OCI-LY7 (cell line): Measurements from ENCODE around the gene TMC2. TPM values are rescaled to one million over a fixed set of nuclear protein-coding genes. Genes with fewer than 3 reads are reported as not detected.

Experiments
- BruUV-seq: library from RNA; stranded (reverse); fragments of 400-500 nt; replicated peaks from 2 replicates; lab custom pipeline; 2021; lab: Mats Ljungman, UMichigan
- CTCF ChIA-PET: fragments of 300-600 bp; sonication (Branson Sonifier 250); formaldehyde crosslinking; loops from one replicate; lab custom pipeline; 2022; ENCODE audit warnings: antibody characterized with exemption; ENCODE audit not compliant: unreplicated experiment; lab: Charles Lee
- POLR2A ChIA-PET: fragments of 300-600 bp; sonication (Branson Sonifier 250); formaldehyde crosslinking; loops from one replicate; lab custom pipeline; 2022; ENCODE audit warnings: antibody characterized with exemption; lab: Charles Lee
- DNase-seq: peaks from one replicate; pipeline ENCODE4 v3.0.0-alpha.2; 2015; ENCODE audit warnings: low spot score
- H2AFZ ChIP-seq: fragments of 200-600 bp; sonication (generic), shearing (Covaris generic); 2 replicates; pipeline ENCODE4 v1.6.1; 2014; ENCODE audit warnings: mild to moderate bottlenecking, antibody characterized with exemption, low read length, moderate library complexity
- H3K27ac ChIP-seq: fragments of 200-600 bp; sonication (generic); 2 replicates; pipeline ENCODE4 v1.5.1; 2014; ENCODE audit warnings: mixed run types, low read depth, mild to moderate bottlenecking, moderate library complexity, low read length, inconsistent platforms; ENCODE audit not compliant: poor library complexity, severe bottlenecking
- H3K36me3 ChIP-seq: fragments of 200-600 bp; sonication (generic); 2 replicates; pipeline ENCODE4 v1.6.1; 2014; ENCODE audit warnings: mild to moderate bottlenecking, antibody characterized with exemption, low read length, moderate library complexity, mixed read lengths; ENCODE audit not compliant: insufficient read depth
- H3K4me1 ChIP-seq: fragments of 200-600 bp; sonication (generic); 2 replicates; pipeline ENCODE4 v1.5.1; 2014; ENCODE audit warnings: mild to moderate bottlenecking, low read length; ENCODE audit not compliant: insufficient read depth, poor library complexity, severe bottlenecking
- H3K4me2 ChIP-seq: fragments of 200-600 bp; sonication (generic); 2 replicates; pipeline ENCODE4 v1.6.1; 2014; ENCODE audit warnings: mild to moderate bottlenecking, low read length
- H3K4me3 ChIP-seq: fragments of 200-600 bp; sonication (generic); 2 replicates; pipeline ENCODE4 v1.5.1; 2014; ENCODE audit warnings: mild to moderate bottlenecking, low read depth, low read length; ENCODE audit not compliant: poor library complexity, severe bottlenecking
- H3K79me2 ChIP-seq: fragments of 200-600 bp; sonication (generic); 2 replicates; pipeline ENCODE4 v1.6.1; 2016; ENCODE audit warnings: low read depth, mild to moderate bottlenecking, low read length, moderate library complexity, mixed read lengths; ENCODE audit not compliant: insufficient read depth
- H3K9me2 ChIP-seq: fragments of 200-600 bp; sonication (generic); 2 replicates; pipeline ENCODE4 v1.6.1; 2016; ENCODE audit warnings: mild to moderate bottlenecking, low read length, mixed read lengths; ENCODE audit not compliant: insufficient read depth
- H3K9me3 ChIP-seq: fragments of 200-600 bp; sonication (generic); 2 replicates; pipeline ENCODE4 v1.6.1; 2014; ENCODE audit warnings: mild to moderate bottlenecking, mixed run types, low read length, mixed read lengths
- H4K20me1 ChIP-seq: fragments of 200-600 bp; sonication (generic); 2 replicates; pipeline ENCODE4 v1.6.1; 2014; ENCODE audit warnings: mild to moderate bottlenecking, antibody characterized with exemption, low read length, moderate library complexity, mixed read lengths; ENCODE audit not compliant: insufficient read depth
- EZH2phosphoT487 ChIP-seq: fragments of 200-600 bp; sonication (generic); IDR thresholded peaks from 2 replicates; pipeline ENCODE4 v1.6.1; 2018; ENCODE audit warnings: low read depth, borderline replicate concordance, mild to moderate bottlenecking, mixed run types, antibody characterized with exemption, low read length, moderate library complexity, mixed read lengths
- intact Hi-C: fragments of 100-400 bp; cut with micrococcal nuclease; formaldehyde crosslinking; loops from one replicate; pipeline ENCODE4 v1.10.0; 2022; ENCODE audit not compliant: unreplicated experiment
- total RNA-seq, 2 experiments: library from RNA; depleted of rRNA in 1 of 2; stranded (reverse); fragments of >200 nt in 1 of 2; shearing (Covaris generic) in 1 of 2; gene quantifications; 2 replicates each; pipeline ENCODE4 v1.2.3, GENCODE V29; 2014 to 2022
- TF ChIP-seq, protein P1 (sequence below): fragments of 200-600 bp; sonication (generic); conservative IDR thresholded peaks from 2 replicates; pipeline ENCODE4 v1.5.1; 2014; ENCODE audit warnings: mild to moderate bottlenecking, antibody characterized with exemption, low read length, moderate library complexity, mixed read lengths

TMC2 gene
- total RNA-seq, 2 experiments from 2014 or later, result not detected

DNA sequence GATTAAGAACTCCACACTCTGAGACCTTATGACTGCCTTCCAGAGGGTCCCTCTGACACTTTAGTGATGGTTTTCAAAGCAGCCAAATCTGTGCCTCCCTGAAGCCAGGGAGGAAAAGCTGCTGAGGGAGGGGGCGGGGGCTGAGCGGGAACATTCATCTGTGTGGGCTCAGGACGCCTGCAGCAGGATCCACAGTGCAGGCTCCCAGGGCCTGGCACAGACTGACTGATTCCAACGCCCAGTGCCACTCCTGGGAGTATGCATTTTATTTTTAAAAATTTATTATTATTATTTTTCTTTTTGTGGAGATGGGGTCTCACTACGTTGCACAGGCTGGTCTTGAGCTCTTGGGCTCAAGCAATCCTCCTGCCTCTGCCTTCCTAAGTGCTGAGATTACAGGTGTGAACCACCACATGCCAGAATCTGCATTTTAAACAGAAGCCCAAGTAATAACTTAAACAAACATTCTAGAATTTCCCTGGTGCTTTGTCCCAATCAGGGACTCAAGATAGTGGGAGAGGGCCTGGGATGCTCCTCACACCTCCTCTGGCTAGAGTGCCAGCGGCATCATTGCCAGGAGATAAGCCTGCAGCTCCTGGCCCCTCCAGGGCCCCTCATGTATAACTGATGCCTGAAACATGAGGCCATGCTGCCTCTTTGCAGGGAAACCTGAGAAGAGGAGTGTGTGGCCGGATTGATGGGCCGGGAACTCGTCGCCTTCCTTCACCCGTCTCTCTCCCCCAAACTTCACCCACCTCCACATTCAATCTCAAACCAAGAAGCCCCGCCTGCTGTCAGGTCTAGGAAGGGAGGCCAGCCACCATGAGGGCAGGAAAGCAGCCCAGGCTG is 438 bp upstream of the TMC2 start:
- Histone ChIP-seq H3K9me2 (no peaks in the 10 kb centered on the region), H3K36me3 (no peaks in the 10 kb centered on the region), H3K4me1 (no peaks in the 10 kb centered on the region), H3K4me2 (no peak overlapping the region), H3K79me2 (no peaks in the 10 kb centered on the region), H4K20me1 (no peaks in the 10 kb centered on the region), H3K9me3 (no peaks in the 10 kb centered on the region), H2AFZ (no peak overlapping the region), H3K4me3 (no peak overlapping the region), H3K27ac (no peak overlapping the region)
- TF ChIP-seq, protein P1, sequence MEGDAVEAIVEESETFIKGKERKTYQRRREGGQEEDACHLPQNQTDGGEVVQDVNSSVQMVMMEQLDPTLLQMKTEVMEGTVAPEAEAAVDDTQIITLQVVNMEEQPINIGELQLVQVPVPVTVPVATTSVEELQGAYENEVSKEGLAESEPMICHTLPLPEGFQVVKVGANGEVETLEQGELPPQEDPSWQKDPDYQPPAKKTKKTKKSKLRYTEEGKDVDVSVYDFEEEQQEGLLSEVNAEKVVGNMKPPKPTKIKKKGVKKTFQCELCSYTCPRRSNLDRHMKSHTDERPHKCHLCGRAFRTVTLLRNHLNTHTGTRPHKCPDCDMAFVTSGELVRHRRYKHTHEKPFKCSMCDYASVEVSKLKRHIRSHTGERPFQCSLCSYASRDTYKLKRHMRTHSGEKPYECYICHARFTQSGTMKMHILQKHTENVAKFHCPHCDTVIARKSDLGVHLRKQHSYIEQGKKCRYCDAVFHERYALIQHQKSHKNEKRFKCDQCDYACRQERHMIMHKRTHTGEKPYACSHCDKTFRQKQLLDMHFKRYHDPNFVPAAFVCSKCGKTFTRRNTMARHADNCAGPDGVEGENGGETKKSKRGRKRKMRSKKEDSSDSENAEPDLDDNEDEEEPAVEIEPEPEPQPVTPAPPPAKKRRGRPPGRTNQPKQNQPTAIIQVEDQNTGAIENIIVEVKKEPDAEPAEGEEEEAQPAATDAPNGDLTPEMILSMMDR, result no peak
- no peak for TF ChIP-seq EZH2phosphoT487
- no peak for DNase-seq
- ChIA-PET POLR2A (no interaction called here), CTCF (no interaction called here)
- BruUV-seq, result no TSS peak
- intact Hi-C loops, result no loop called here

DNA sequence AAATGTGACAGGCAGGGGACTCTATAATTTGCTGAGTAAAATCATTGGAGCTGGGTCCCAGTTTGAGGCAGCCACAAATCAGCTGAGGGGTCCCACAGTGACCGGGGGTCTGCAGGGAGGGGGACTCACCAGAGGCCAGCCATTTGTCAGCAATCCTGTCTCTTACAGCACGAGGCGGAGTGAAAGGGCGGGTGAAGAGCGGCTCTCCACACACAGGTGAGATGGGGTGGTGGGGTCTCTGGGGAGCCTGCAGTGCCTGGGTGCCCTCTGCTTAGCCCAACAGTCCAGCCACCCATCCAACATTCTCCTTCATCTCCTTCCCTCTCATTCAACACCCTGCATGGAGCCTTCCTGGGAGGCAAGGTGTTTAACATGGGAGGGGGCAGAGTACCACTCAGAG is 728 bp downstream of the TMC2 start:
- no TSS peak for BruUV-seq
- POLR2A ChIA-PET, result no interaction called here
- Histone ChIP-seq H4K20me1 (no peaks in the 10 kb centered on the region), H3K4me3 (no peak overlapping the region), H3K79me2 (no peaks in the 10 kb centered on the region), H3K9me3 (no peaks in the 10 kb centered on the region), H3K36me3 (no peaks in the 10 kb centered on the region), H2AFZ (no peak overlapping the region), H3K4me2 (no peak overlapping the region), H3K9me2 (no peaks in the 10 kb centered on the region), H3K4me1 (no peaks in the 10 kb centered on the region), H3K27ac (no peak overlapping the region)
- no peak for TF ChIP-seq EZH2phosphoT487
- TF ChIP-seq, protein P1, result no peak
- no peak for DNase-seq
- CTCF ChIA-PET, result no interaction called here
- intact Hi-C loops, result no loop called here

DNA sequence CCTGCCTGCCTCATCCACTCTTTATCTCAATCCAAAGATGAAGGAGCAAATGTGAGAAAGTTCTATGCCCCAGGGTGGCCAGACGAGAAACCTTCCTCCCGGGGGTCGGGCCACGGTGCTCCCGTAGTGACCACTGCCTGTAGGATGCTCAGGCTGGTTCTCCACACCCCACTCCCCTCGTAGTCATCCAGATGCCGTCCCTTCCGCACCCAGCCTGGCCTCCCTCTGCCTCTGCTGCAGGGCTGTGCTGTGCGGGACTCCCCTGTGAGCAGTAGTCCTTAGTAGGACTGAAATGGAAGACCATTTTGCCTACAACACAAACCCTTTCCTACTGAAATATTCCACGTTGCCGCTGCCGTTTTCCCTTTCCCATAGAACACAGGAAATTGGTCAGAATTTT is 2.0 kb downstream of the TMC2 start:
- Histone ChIP-seq H3K4me2 (no peak overlapping the region), H2AFZ (no peak overlapping the region), H3K79me2 (no peaks in the 10 kb centered on the region), H3K9me3 (no peaks in the 10 kb centered on the region), H3K36me3 (no peaks in the 10 kb centered on the region), H3K9me2 (no peaks in the 10 kb centered on the region), H3K4me3 (no peak overlapping the region), H4K20me1 (no peaks in the 10 kb centered on the region), H3K4me1 (no peaks in the 10 kb centered on the region), H3K27ac (no peak overlapping the region)
- TF ChIP-seq EZH2phosphoT487, result no peak
- TF ChIP-seq, protein P1, result no peak
- DNase-seq, result no peak
- no TSS peak for BruUV-seq
- CTCF ChIA-PET, result no interaction called here
- intact Hi-C loops, result no loop called here
- POLR2A ChIA-PET, result interaction anchor here (0.6 kb wide), 1 partner anchor 61 kb away, joined by 6 read pairs; no protein-coding TSS in a partner anchor
